Measurements from ENCODE around the gene SPEG.
"Not testable (repeated sequence)": the region's sequence is repeated elsewhere in the genome, so short reads cannot be mapped to it uniquely, and the experiment has no call there.

The SPEG gene

DNA sequence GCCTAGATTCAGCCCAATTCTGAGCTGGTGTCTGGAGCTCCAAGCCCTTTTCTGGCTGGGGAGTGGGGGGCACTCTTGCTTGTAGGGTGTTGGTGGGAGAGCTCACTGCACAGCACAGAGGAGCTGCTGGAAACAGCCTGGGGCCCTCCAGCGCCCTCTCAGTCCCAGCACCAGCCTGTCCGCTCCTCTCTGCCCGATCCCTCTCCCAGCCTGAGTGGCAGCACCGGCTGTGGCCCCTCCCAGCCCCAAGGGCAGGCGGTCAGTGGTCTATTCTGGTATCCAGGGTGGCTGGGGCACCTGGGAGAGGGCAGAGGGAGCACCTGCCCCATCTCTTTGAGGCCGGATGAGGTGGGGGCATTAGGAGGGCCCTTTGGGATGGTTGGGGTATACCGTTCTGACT, 29.7 kb upstream of the SPEG start:
- no peak for DNase-seq (ENCODE audit: low spot score)

DNA sequence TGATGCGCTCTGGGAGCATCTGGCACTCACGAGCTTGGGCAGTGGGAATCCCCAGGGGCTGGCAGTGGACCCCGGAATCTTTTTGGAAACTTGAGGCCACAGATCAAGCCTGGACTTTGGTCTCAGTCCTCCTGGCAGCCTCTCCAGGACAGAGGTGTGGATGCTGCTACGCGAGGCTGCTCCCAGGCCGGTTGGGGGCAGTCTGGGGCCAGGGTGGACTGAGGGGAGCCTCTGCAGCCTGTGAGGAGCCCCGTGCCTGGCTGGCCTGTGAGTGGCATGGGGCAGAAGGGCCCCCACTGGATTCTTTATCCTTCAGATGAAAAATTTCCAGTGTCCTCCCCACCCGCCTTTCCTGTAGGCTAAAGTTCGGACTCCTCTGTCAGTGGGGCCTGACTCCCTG, 29.2 kb upstream of the SPEG start:
- no peak for DNase-seq (ENCODE audit: low spot score)

DNA sequence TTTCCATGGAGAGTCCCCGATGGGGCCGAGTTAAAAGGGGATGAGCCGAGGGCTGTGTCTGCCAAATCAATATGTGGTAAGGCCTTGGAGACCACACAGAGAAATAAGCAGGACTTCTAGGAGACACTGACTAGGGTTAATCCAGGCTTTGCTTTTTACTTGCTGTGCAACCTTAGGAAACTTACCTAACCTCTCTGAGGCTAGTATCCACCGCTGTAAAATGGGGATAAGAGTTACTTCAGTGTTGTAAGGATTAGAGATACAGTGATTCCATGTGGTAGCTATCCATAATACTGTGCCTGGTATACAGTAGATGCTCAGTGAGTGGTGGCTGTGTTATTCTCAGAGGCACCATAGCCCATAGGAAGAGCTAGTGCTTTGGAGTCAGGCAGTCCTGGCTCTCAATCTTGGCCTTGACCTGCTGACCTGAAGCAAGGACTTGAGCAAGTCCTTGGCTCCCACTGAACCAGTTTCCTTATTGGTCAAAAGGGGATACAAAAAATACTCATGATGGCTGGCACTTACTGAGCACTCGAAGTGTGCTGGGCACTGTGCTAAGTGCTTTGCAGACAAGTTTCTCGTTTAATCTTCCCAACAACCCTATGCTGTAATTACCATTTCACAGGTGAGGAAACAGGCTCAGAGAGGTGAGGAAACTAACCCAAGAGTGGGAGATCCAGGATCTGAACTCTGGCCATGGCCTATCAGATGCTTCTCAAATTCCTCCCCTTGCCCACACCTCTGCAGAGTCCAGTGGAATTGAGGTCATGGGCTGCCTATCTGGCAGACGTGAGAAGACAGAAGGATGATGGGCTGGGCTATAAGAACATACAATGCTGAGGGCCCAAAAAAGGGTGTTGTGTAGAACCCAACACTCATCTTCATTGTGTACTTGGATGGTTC, 28.4 kb upstream of the SPEG start:
- no peak for DNase-seq (ENCODE audit: low spot score)

- no peak for DNase-seq (ENCODE audit: low spot score)
Measured at GRCh38 chr2:219406861-219407230, 27.8 kb upstream of the SPEG start.

DNA sequence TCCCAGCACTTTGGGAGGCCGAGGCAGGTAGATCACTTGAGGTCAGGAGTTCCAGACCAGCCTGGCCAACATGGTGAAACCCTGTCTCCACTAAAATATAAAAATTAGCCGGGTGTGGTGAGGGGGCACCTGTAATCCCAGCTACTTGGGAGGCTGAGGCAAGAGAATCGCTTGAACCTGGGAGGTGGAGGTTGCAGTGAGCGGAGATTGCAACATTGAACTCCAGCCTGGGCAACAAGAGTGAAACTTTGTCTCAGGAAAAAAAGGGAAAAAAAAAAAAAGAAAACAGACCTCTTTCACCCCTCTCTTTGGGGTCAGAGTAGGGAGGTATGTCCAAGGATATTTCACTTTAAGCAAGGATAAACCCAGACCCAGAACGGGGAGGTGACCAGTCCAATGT, 27.3 kb upstream of the SPEG start:
- not testable (repeated sequence) for DNase-seq (ENCODE audit: low spot score)

DNA sequence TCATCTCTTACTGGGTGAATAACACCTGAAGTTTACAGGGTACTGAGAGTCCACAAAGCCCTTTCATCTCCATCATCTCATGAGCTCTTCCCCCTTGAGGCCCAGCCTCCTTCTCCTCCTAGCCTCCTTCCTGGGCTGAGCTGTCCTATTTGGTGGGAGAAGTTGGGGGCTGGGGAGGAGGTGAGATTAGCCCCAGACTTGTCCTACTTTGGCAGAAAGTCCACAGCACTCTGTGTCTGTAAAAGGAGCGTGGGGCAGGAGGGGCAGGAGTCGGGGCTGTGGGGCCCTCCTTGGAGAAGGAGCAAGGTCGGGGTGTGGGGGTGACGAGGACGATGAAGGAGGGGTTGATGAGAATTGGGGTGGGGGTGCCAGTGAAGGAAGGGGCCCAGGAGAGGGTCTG, 26.4 kb upstream of the SPEG start:
- no peak for DNase-seq (ENCODE audit: low spot score)

GRCh38 chr2:219408631-219409030, 26.0 kb upstream of the SPEG start:
- no peak for DNase-seq (ENCODE audit: low spot score)

DNA sequence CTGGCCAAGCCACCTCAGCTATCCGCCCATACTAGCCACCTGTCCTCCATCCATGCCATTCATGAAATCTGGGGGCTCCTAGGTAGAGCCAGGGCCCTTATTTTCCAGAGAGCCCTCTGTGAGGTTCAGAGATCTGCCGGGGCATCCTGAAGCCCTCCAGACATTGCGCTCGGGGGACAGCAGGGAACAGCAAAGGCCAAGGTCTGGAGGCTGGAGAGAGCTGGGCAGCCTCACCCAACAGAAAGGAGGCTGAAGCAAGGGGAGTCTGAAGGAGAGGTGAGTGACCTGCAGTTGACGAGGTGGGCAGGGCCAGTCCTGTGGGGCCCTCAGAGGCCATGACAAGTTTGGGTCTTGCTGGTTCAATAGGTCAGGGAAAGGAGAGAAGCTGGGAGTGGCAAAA, 25.0 kb upstream of the SPEG start:
- no peak for DNase-seq (ENCODE audit: low spot score)

DNA sequence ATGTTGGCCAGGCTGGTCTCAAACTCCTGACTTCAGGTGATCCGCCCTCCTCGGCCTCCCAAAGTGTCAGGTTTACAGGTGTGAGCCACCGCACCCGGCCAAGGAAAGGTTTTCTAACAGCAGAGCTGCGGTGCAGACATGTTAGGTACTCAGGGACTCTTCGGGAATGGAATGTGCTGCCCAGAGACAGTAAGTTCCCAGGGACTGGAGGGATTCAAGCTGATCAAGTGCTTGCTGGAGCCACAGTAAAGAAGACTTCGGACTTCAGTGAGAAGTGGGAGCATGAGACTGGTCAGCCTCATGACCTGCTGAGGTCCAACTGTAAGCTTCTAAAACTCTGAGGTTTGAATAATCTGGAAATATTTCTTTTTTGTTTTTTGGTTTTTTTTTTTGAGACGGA, 24.3 kb upstream of the SPEG start:
- no peak for DNase-seq (ENCODE audit: low spot score)

DNA sequence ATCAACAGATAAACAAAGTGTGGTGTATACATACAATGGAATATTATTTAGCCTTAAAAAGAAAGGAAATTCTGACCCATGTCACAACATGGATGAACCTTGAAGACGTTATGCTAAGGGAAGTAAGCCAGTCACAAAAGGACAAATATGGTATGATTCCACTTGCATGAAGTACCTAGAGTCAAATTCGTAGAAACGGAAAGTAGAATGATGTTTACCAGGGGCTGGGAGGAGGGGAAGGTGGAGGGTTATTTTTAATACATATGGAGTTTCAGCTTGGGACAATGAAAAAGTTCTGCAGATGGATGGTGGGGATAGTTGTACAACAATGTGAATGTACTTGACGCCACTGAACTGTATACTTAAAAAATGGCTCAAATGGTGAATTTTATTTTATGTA, 19.8 kb upstream of the SPEG start:
- DNase-seq (ENCODE audit: low spot score), result no peak

DNA sequence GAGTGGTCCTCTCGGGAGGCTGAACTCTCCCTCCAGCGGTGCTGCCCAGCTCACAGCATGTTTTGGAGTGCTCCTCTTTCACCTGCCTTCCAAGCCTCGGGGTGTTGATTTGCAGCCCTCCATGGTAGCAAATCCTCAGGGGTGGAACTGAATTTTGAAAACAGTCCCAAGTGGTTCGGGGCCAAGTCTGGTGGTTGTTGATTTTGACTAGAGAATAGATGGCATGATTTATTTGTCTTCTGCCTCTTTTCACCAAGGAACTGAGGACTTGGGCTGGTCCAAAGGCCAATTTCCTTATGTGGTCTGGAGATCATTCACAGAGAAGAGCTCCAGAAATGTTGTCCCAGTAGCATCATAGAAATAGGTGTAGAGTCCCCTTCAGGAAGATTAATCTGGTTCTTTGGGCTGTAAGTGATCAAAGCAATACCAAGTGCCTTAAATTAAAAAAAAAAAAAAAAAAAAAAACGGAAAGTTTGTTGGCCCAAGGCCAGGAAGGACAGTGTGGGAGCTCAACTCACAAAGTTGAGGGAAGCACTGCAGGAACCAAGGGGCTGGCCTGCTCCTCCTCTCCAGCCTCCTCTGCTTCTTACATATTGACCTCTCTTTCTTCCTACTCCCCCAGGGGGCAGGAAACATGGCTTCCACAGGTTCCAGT, 18.9 kb upstream of the SPEG start:
- DNase-seq (ENCODE audit: low spot score), result no peak

DNA sequence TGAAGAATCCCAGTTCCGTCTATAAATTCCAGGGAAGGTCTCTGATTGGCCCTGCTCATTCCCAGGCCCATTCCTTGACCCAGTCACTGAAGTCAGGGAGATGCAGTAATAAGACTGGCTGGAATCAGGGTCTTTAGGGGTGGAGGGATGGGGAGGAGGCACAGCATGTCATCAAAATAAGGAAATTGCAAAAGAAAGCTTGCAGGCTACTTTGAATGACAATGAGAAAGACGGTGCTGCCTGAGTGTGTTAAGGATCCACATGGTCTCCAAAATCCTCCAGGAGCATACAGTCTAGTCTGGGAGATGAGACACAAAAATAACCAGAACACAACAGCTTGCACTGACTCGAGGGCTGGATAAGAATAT, 18.4 kb upstream of the SPEG start:
- peak; percentile 36 for DNase-seq (ENCODE audit: low spot score)

DNA sequence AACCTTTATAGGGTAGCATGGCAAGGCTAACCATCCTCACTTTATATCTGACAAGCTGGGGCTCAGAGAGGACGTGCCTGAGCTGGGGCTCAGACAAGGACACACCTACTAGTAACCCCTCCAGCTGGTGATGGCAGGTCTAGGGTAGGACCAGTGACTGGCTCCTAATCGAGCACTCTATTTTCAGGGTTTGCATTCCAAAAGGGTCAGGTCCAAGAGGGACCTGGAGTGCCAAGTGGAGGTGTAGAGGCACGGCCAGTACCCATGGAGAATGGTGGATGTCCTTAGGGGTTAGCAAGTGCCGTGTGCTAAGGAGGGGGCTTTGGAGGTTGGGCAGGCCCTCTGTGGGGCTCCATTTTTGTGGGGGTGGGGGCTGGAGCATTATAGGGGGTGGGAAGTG, 17.7 kb upstream of the SPEG start:
- DNase-seq (ENCODE audit: low spot score), result no peak

- no peak for DNase-seq (ENCODE audit: low spot score)
Measured at GRCh38 chr2:219417374-219417773, 17.3 kb upstream of the SPEG start.

DNA sequence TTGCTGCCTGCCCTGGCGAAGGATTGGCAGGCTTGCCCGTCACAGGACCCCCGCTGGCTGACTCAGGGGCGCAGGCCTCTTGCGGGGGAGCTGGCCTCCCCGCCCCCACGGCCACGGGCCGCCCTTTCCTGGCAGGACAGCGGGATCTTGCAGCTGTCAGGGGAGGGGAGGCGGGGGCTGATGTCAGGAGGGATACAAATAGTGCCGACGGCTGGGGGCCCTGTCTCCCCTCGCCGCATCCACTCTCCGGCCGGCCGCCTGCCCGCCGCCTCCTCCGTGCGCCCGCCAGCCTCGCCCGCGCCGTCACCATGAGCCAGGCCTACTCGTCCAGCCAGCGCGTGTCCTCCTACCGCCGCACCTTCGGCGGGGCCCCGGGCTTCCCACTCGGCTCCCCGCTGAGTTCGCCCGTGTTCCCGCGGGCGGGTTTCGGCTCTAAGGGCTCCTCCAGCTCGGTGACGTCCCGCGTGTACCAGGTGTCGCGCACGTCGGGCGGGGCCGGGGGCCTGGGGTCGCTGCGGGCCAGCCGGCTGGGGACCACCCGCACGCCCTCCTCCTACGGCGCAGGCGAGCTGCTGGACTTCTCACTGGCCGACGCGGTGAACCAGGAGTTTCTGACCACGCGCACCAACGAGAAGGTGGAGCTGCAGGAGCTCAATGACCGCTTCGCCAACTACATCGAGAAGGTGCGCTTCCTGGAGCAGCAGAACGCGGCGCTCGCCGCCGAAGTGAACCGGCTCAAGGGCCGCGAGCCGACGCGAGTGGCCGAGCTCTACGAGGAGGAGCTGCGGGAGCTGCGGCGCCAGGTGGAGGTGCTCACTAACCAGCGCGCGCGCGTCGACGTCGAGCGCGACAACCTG, 16.3 kb upstream of the SPEG start, which contains the start of gene DES:
TSS of gene DES (plus strand) at position 223 of the 857 bp plus-strand sequence. CDS start at position 309, 86 bp downstream.
- DNase-seq (ENCODE audit: low spot score), result no peak

DNA sequence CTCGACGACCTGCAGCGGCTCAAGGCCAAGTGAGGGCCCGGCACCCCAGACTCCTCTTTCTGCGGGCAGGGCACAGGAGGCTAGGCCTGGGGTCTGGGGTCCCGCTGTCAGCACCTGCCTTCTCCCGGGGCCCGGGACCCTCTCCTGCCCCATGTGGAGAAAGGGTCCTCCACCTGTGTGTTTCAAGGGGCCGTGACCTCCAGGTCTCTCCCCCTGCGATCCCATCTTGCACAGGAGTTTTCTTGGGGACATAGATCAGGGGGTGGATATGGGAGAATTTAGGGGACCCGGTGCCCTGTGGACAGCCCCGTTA, 15.7 kb upstream of the SPEG start:
- DNase-seq (ENCODE audit: low spot score), result no peak

GRCh38 chr2:219419331-219420197, 15.1 kb upstream of the SPEG start:
- no peak for DNase-seq (ENCODE audit: low spot score)

GRCh38 chr2:219420687-219421086, 14.0 kb upstream of the SPEG start:
- no peak for DNase-seq (ENCODE audit: low spot score)

DNA sequence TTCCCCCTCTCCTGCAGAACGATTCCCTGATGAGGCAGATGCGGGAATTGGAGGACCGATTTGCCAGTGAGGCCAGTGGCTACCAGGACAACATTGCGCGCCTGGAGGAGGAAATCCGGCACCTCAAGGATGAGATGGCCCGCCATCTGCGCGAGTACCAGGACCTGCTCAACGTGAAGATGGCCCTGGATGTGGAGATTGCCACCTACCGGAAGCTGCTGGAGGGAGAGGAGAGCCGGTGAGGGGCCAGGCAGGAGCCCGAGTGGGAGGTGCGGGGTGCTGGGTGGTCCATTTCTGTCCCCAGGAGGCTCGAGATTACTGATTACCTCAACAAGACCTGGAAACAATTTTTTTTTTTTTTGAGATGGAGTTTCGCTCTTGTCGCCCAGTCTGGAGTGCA, 13.3 kb upstream of the SPEG start:
- no peak for DNase-seq (ENCODE audit: low spot score)

- no peak for DNase-seq (ENCODE audit: low spot score)
Measured at GRCh38 chr2:219422952-219423534, 11.6 kb upstream of the SPEG start.

DNA sequence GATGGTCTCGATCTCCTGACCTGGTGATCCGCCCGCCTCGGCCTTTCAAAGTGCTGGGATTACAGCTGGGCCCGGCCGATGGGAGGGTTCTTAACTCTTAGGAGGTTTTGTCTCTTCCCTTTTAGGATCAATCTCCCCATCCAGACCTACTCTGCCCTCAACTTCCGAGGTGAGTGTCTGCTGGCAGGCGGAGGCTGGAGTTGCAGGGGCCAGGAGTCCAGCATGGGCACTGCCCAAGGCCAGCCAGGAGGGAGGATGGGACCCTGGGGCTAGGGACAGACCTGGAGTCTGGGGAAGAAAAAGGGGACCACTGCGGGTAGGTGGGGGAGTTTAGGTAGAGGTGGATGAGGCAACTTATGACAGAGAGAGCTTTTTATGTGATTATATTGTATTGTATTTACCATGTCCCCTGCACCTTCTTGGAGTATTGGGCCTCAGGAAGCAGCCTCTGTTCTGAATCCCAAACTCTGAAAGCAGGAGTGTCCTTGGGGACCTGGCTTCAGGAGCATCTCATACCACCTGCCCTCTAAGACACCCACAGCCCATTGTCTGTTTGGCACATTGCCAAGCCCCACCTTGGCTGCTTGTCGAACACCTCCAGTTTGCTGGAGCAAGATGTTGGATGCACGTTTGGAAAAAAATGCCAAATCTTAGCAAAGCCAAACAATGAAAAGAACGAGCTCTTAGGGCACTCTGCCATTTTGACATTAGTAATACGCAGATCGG, 10.8 kb upstream of the SPEG start:
- DNase-seq (ENCODE audit: low spot score), result no peak
